ENCODE results near the gene PSMA5. TPM values are rescaled to one million over a fixed set of nuclear protein-coding genes. Genes with fewer than 3 reads are reported as not detected.
A peak's percentile ranks its signal among the peaks of the same experiment; 100 is the strongest.

The PSMA5 gene
- total RNA-seq, 1 donor, result 56.1 TPM

DNA sequence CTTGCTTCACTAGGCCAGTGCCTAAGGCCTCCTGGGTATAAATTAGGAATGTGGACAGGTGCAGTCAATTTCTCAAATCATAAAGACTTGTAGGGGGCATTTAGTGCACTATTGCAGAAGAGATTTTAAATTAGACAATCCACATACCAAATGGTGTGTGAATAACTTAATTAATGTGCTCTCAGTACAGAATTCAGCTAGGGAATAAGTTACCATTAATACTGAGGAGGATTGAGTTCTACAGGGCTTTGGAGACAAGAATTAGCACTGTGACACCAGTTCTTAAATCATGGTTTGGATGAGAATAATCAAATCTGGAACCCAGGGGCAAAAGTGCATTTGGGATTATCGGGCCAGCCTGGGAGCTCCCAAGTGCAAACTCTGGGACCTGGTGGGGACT is 41.8 kb upstream of the PSMA5 start:
- H3K4me3 ChIP-seq (ENCODE audit: low read depth, low read length), result no peak overlapping the region
- TF ChIP-seq, protein P1, sequence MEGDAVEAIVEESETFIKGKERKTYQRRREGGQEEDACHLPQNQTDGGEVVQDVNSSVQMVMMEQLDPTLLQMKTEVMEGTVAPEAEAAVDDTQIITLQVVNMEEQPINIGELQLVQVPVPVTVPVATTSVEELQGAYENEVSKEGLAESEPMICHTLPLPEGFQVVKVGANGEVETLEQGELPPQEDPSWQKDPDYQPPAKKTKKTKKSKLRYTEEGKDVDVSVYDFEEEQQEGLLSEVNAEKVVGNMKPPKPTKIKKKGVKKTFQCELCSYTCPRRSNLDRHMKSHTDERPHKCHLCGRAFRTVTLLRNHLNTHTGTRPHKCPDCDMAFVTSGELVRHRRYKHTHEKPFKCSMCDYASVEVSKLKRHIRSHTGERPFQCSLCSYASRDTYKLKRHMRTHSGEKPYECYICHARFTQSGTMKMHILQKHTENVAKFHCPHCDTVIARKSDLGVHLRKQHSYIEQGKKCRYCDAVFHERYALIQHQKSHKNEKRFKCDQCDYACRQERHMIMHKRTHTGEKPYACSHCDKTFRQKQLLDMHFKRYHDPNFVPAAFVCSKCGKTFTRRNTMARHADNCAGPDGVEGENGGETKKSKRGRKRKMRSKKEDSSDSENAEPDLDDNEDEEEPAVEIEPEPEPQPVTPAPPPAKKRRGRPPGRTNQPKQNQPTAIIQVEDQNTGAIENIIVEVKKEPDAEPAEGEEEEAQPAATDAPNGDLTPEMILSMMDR (IDR thresholded peaks at IDR 0.05; ENCODE audit: insufficient read depth, low read length), result no peak
- DNase-seq (ENCODE audit: low read depth), result no peak

DNA sequence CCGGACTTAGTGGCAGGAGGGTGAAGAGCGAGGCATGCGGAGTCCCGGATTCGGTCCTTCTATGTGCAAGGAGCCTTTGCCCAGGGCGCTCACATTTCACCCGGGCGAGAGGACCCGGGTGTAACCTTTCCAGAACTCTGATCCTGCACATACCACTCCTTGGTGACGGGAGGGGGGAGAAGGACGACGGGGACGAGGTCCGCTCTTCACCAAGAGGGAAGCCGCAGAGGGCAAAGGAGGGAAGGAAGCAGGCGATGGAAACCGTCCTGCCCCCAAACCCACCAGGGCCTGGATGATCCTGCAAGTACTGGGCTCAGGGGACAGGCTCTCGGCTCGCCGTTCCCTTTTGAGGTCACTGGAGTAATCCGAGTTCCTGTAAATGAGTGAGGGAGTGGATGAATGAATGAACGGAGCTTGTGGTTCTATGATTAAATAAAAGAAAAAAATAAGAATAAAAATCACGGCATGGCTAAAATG is 41.1 kb upstream of the PSMA5 start:
- no peak overlapping the region for H3K4me3 ChIP-seq (ENCODE audit: low read depth, low read length)
- TF ChIP-seq, protein P1 (IDR thresholded peaks at IDR 0.05; ENCODE audit: insufficient read depth, low read length), result no peak
- no peak for DNase-seq (ENCODE audit: low read depth)

DNA sequence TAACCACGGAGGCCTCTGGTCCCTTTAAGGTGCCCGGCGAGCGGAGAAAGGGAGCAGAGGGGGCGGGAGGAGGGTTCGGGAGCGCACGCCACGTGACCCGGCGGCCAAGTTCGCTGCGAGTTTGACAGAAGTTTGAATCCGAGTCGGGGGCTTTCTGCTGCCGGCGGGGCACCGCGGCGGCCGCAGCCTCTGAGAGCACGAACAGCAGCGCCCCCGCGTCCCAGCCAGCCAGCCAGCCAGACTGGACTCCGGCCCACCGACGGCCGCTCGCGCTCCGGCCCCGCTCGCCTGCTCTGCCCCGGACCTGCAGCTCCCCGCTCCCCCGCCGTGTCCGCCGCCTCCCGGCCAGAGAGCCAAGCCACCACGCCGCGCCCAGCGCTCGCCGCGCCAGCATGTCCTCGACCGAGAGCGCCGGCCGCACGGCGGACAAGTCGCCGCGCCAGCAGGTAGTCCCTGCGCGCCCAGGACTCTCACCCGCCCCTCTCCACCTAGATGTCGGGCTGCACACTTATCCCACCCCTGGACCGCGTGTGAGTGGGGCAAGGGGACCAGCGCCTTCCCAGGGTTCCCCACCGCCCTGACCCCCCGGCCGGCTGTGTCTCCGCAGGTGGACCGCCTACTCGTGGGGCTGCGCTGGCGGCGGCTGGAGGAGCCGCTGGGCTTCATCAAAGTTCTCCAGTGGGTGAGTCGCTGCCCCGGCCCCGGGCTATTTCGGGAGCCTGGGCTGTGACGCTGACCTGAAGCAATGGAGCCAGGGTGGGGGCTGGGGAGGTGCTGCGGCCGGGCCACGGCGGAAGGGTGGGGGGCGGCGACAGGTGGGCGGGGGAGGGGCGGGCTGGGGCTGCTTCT is 40.4 kb upstream of the PSMA5 start, which contains the start of gene SYPL2:
SYPL2 (plus strand) TSS at position 95 of the 849 bp plus-strand sequence; CDS start at position 393, 298 bp downstream.
- DNase-seq (ENCODE audit: low read depth), result peak; percentile 12
- peak within 1 kb of the TSS; percentile 62 for H3K4me3 ChIP-seq (ENCODE audit: low read depth, low read length)
- TF ChIP-seq, protein P1 (IDR thresholded peaks at IDR 0.05; ENCODE audit: insufficient read depth, low read length), result no peak

DNA sequence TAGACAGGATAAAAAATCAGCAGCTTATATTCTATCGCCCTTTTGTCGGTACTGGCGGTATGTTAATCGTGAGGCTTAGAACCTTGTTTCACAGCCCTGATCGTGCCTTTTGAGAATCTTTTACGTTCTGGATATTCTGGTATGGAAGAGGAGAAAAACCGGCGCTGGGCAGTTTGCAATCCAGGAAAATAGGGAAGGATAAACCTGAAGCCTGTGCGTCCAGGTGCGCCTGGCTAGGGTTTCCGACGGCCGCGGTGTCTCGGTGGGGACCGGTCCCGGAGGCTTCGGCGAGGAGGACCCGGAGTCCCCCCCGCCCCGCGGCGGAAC is 39.8 kb upstream of the PSMA5 start:
- DNase-seq (ENCODE audit: low read depth), result peak; percentile 6
- peak overlapping the region; percentile 62 for H3K4me3 ChIP-seq (ENCODE audit: low read depth, low read length)
- TF ChIP-seq, protein P1 (IDR thresholded peaks at IDR 0.05; ENCODE audit: insufficient read depth, low read length), result no peak

DNA sequence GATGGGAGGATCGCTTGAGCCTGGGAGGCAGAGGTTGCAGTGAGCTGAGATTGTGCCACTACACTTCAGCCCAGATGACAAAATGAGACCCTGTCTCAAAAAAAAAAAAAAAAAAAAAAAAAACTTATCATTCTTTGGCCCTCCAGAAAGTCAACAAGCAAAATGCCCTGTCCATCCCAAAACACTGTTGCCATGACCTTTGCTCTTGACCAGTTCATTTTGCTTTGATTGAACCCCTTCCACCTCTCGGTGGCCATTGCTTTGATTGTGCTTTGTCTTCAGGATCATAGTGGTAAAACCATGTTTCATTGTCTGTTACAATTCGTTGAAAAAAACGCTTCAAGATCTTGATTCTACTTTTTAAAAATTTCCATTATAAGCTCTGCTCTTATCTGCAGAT is 31.6 kb upstream of the PSMA5 start:
- no peak overlapping the region for H3K4me3 ChIP-seq (ENCODE audit: low read depth, low read length)
- DNase-seq (ENCODE audit: low read depth), result no peak
- TF ChIP-seq, protein P1 (IDR thresholded peaks at IDR 0.05; ENCODE audit: insufficient read depth, low read length), result no peak

DNA sequence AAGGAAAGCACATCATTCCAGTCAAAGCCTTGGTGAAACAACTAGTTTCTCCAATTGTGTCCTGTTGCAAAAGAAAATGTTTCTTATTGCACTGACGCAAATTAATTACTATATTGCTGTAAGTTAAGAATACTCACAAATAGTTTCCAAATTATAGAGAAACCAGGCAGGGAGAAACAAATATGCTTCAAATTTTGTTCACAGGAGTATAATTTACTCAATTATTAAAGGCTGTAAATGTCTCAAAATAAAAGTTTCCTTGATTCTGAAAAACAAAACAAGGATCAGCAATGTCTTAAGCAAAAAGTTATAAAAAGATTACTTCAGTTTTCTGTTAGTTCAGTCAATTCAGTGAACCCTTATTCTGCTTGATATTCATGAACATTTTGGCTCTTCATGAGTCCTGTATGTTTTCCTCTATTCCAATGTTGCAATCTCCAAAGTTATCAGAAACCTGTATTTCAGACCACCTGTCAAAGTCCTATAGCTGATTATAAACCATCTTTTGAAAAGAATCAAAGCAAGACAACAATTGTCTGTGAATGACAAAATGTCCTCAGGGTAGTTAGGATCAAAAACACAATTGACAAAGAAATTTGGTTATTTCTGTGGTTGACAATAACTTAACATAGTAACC is 28.4 kb upstream of the PSMA5 start:
- H3K4me3 ChIP-seq (ENCODE audit: low read depth, low read length), result no peak overlapping the region
- no peak for DNase-seq (ENCODE audit: low read depth)
- TF ChIP-seq, protein P1 (IDR thresholded peaks at IDR 0.05; ENCODE audit: insufficient read depth, low read length), result no peak

All from fibroblast of the aortic adventitia (primary cell).